ENCODE data around the gene NIBAN1. TPM values are rescaled to one million over a fixed set of nuclear protein-coding genes. Genes with fewer than 3 reads are reported as not detected.

The NIBAN1 gene
- total and polyA plus RNA-seq, 2 of the 8 experiments (the other 6 are each of a cell fraction or from before 2014, with no cell fraction given), result 5.7 to 15.2 TPM

GRCh38 chr1:184994301-184994700 is 20.0 kb upstream of the NIBAN1 start:
- Histone ChIP-seq H4K20me1 (replicated peaks in 1 of 2; ENCODE audit: control insufficient read depth in 1 of 2, insufficient read depth in 2 of 2, low read length in 2 of 2) (no peaks in the 10 kb centered on the region), H3K9me3 (ENCODE audit: insufficient read depth in 2 of 2, low read depth in 1 of 2, low read length in 1 of 2) (no peaks in the 10 kb centered on the region), H3K4me3 (ENCODE audit: extremely low read depth in 1 of 4, insufficient read depth in 2 of 4, low read depth in 3 of 4, low read length in 4 of 4) (no peak overlapping the region), H4K5ac (ENCODE audit: insufficient read length, low read depth, low read length) (no peak overlapping the region), H3K23me2 (ENCODE audit: low read depth, low read length) (no peaks in the 10 kb centered on the region), H3K27ac (ENCODE audit: low read depth, low read length) (no peak overlapping the region), H2AK5ac (ENCODE audit: low read depth, low read length) (no peak overlapping the region), H3K4me2 (ENCODE audit: insufficient read depth in 1 of 2, low read depth in 2 of 2, low read length in 2 of 2) (no peak overlapping the region), H3K36me3 (ENCODE audit: control insufficient read depth in 2 of 4, insufficient read depth in 4 of 4, low read length in 3 of 4) (no peaks in the 10 kb centered on the region), H3K4ac (replicated peaks; ENCODE audit: insufficient read length, low read depth, low read length) (no peak overlapping the region), H2BK12ac (ENCODE audit: low read depth, low read length) (no peak overlapping the region), H3K14ac (ENCODE audit: insufficient read length) (no peak overlapping the region), H3K4me1 (replicated peaks in 1 of 4; ENCODE audit: control insufficient read depth in 3 of 4, insufficient read depth in 4 of 4, low read length in 3 of 4) (peaks cover 0 to 3% (median 0%) of the 10 kb centered on the region in 4 experiments; a peak in 2 of 7 replicates), H3K27me3 (replicated peaks in 1 of 4; ENCODE audit: control insufficient read depth in 3 of 4, extremely low read depth in 1 of 4, insufficient read depth in 3 of 4, low read length in 3 of 4) (no peaks in the 10 kb centered on the region), H3K9ac (replicated peaks in 1 of 4; ENCODE audit: extremely low read depth in 1 of 4, low read depth in 3 of 4, low read length in 3 of 4) (no peak overlapping the region), H2BK5ac (ENCODE audit: low read depth, low read length) (no peak overlapping the region), H2BK20ac (ENCODE audit: low read length) (no peak overlapping the region), H3K56ac (replicated peaks; ENCODE audit: insufficient read length, low read depth, low read length) (no peak overlapping the region), H2BK15ac (ENCODE audit: low read length) (no peak overlapping the region), H2AFZ (ENCODE audit: low read length) (no peak overlapping the region), H3K18ac (ENCODE audit: extremely low read depth, low read length) (no peak overlapping the region), H2BK120ac (replicated peaks; ENCODE audit: low read depth, low read length) (no peak overlapping the region), H3K79me1 (ENCODE audit: low read depth, low read length) (no peaks in the 10 kb centered on the region), H3K79me2 (ENCODE audit: control insufficient read depth in 1 of 2, insufficient read depth in 2 of 2, low read length in 2 of 2) (no peaks in the 10 kb centered on the region), H4K8ac (ENCODE audit: extremely low read depth, insufficient read depth, low read length) (no peak overlapping the region), H3K23ac (ENCODE audit: insufficient read length) (no peak overlapping the region), H4K91ac (replicated peaks; ENCODE audit: insufficient read length, low read length) (no peak overlapping the region)
- DNase-seq (ENCODE audit: low read depth in 1 of 2, low spot score in 2 of 2), result no peak
- ChIA-PET CTCF (ENCODE audit: partially characterized antibody) (no interaction called here), POLR2A (ENCODE audit: partially characterized antibody) (no interaction called here)
- FAIRE-seq, result no peak
- WGBS, 2 experiments (ENCODE audit: extremely low coverage in 1 of 2, insufficient coverage in 1 of 2, insufficient read length in 1 of 2, insufficient replicate concordance in 2 of 2, low coverage in 1 of 2, low lambda C conversion rate in 2 of 2, missing lambda C conversion rate in 1 of 2), result 86% methylated on average over 1 of the region's 1 CpG; no CpG with 5 or more reads in 1 of the 2 experiments
- TF ChIP-seq TBP (IDR thresholded peaks at IDR 0.05; ENCODE audit: low read depth, low read length) (no peak), CHD2 (IDR thresholded peaks at IDR 0.05; ENCODE audit: low read length) (no peak), BCL11A (IDR thresholded peaks at IDR 0.05; ENCODE audit: low read depth in 2 of 2, low read length in 2 of 2) (no peak), SIRT6 (IDR thresholded peaks at IDR 0.05; ENCODE audit: low read length) (no peak), SIN3A (conservative IDR thresholded peaks at IDR 0.05 in 1 of 2, IDR thresholded peaks at IDR 0.05 in 1 of 2; ENCODE audit: low read depth in 1 of 2, low read length in 2 of 2) (no peak), SUZ12 (IDR thresholded peaks at IDR 0.05; ENCODE audit: low read length) (no peak), POLR2AphosphoS5 (IDR thresholded peaks at IDR 0.05; ENCODE audit: low read depth, low read length) (no peak), PHF8 (conservative IDR thresholded peaks at IDR 0.05; ENCODE audit: low read depth, low read length) (no peak), CEBPB (IDR thresholded peaks at IDR 0.05; ENCODE audit: low read depth, low read length) (no peak), RAD21 (IDR thresholded peaks at IDR 0.05 in 1 of 2, conservative IDR thresholded peaks at IDR 0.05 in 1 of 2; ENCODE audit: low read depth in 2 of 2, low read length in 2 of 2) (no peak), KDM1A (IDR thresholded peaks at IDR 0.05; ENCODE audit: borderline replicate concordance, low read length) (no peak), RNF2 (IDR thresholded peaks at IDR 0.05; ENCODE audit: borderline replicate concordance, low read depth, low read length, missing control alignments, poor library complexity, severe bottlenecking) (no peak), SIX5 (IDR thresholded peaks at IDR 0.05; ENCODE audit: low read depth, low read length) (no peak), TCF12 (IDR thresholded peaks at IDR 0.05; ENCODE audit: low read depth, low read length) (no peak), NANOG (IDR thresholded peaks at IDR 0.05; ENCODE audit: insufficient read depth, low read depth, low read length, poor library complexity, severe bottlenecking) (no peak)
